IPS-NIHi7 (cell line): ENCODE data around the gene HPD.

ENCODE experiments used
- DNase-seq: peaks from one replicate; pipeline ENCODE4 v3.0.0; 2012; ENCODE audit warnings: mixed read lengths; ENCODE audit errors: extremely low spot score

HPD gene

DNA sequence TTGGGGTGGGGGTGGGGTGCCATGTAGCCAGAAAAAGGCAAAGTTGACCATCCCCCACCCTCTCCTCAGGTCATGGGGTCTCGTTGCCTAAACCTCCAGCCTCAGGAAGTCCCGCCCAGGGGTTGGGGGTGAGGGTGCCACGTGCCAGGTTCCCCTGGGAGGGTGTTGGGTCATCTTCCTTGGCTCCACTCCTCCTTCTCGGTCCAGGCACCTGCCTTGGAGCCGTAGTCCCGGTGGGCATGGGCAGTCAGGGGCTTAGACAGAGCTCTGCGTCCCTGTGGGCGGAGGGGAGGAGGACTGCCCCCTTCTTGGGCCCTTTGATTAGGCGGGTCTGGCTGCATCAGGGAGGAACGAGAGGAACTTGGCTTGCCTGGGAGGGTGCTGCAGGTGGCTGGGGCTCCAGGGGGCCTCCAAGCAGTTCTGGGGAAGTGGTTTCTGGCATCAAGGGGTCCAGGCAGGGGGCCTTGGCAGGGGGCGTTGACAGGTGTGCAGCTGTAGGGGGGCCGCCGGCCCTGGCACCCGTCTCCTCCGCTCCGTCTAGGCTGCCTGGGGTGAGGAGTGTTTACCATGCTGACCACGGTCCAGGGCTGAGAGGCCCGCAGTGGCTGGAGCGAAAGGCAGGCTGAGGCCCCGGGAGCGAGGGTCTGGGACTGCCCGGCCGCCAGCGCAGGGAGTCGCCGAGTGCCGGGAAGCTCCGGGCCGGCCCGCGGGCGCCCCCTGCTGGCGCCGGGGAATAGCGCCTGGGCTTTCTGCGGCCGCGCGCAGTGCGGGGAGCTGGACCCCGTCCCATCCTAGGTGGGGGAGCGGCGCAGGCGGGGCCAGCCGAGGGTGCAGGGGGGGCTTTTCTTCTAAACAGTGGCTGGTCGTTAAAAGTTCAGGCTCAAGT, 47.0 kb downstream of the HPD start:
- peak; percentile 88 for DNase-seq

- DNase-seq: no peak
Observed at GRCh38 chr12:121810833-121811433, 47.7 kb downstream of the HPD start.

DNA sequence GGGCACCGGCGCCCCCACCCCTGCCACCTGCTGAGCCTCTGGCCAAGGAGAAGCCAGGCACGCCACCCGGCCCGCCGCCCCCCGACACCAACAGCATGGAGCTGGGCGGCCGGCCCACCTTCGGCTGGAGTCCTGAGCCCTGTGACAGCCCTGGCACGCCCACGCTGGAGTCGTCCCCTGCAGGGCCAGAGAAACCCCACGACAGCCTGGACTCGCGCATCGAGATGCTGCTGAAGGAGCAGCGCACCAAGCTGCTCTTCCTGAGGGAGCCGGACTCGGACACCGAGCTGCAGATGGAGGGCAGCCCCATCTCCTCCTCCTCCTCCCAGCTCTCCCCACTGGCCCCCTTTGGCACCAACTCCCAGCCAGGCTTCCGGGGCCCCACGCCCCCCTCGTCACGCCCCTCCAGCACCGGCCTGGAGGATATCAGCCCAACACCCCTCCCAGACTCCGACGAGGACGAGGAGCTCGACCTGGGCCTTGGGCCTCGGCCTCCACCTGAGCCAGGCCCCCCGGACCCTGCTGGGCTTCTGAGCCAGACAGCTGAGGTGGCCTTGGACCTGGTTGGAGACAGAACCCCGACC, 48.3 kb downstream of the HPD start:
- no peak for DNase-seq

- no peak for DNase-seq
Observed at GRCh38 chr12:121809712-121810116, 48.9 kb downstream of the HPD start.

DNA sequence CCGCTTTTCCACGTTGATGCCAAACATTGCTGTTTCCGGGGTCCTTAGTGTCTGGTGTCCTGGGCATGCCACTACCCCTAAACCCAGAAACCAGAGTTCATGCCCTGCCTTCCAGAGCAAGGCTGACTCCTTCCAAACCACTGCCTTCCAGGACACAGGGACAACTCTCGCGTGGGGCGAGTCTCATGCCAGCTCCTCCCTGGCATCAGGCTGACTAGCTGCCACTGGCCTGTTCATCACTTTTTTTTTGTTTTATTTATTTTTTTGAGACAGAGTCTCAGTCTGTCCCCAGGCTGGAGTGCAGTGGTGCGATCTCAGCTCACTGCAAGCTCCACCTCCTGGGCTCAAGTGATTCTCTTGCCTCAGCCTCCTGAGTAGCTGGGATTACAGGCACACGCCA, 50.0 kb downstream of the HPD start:
- DNase-seq: no peak

GRCh38 chr12:121807642-121808347, 50.9 kb downstream of the HPD start:
- no peak for DNase-seq

DNA sequence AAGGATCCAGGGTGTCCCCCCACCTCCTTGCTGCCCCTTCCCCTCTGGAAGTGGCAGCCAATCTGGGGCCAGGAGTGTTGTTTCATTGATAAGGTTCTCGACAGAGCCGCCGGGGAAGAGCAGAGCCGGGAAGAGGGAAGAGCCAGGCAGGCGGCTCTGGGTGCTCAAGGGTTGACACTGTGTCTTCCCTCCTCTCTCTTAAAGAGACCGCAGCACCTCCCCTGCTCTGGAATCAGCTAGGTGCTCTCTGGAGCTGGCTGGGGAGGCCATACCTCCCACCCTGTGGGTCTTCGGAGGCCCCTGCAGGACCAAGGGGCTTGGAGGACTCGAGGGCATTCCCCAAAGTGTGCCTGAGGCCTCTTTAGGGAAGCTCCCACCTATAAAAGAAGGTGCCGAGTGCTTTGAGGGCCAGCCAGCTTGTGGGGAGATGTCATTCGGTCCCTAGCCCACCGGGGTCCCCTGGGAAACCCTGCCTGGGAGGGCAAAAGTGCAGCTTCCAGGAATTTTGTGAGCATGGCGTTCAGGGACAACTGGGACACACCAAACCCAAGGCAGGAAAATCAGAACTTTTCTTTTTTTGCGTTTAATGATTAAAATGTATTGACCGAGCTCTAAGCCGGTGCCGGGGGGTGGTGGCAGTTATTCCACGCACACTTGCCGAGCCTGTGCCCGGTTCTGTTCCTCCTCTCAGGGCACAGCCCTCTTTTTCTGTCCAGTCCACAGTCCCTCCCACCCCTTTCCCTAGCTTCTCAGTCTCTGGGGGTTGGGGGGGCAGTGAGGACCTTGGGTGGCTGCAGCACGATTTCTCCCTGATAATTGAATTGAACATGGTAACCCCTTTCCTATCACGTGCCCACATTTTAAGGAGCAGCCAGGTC, 51.9 kb downstream of the HPD start:
- DNase-seq: no peak

GRCh38 chr12:121806009-121806545, 52.6 kb downstream of the HPD start:
- no peak for DNase-seq

DNA sequence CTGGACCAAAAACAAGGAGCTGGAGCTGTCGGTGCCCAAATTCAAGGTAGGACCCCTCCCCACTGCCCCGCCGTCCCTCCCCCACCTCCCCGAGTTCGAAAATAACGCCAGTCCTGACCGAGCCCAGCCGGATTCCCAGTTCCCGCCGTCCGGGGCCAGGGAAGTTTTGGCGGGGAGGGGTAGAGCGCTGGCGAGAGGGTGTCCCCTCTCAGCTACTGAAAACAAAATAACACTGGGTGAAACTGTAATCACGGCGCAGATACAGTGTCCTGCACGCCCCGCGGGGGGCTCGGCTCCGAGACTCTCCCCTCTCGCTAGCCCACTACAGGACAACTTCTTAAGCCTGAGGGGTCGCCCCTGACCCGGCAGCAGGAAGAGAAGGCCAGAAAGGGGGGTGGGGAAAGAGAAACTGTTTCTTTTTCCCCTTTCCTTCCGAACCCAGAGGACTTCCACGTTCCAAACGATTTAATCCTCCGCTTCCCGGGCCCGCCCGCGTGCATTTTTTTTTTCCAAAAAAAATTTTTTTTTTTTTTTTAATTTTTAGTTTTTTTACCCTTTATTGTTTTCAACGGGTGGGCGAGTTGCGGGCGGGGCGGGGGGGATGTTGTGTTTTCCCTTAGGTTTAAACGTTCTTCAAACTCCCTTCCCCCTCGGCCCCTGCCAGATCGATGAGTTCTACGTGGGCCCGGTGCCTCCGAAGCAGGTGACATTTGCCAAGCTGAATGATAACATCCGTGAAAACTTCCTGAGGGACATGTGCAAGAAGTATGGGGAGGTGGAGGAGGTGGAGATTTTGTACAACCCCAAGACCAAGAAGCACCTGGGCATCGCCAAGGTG, 53.3 kb downstream of the HPD start:
- no peak for DNase-seq

- no peak for DNase-seq
Observed at GRCh38 chr12:121804417-121805111, 54.1 kb downstream of the HPD start.

DNA sequence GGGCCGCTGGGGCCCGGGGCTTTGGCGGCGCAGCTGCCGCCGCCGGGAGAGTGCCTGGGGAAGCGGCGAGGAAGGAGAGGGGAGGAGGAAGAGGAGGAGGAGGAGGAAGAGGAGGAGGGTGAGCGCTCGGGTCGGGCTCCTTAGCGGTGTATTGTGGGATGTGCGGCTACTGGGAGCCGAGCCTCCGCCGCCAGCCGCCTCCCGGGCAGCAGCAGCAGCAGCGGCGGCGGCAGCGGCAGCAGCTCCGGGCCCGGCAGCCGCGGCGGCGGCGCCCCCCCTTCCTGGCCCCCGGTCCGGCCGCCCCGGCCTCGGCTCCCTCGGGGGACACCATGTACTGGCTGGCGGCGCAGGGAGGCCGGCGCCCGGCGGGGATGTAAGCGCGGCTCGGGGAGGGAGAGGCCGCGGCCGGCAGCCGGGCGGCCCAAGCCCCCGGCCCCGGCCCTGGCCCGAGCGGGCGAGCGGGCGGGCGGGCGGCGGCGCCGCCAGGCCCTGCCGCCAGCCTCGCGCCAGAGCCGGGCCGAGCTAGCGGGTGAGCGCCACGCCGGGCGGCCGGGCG, 54.7 kb downstream of the HPD start, which contains the start of gene SETD1B:
Gene SETD1B (plus strand): TSS at position 149 of the 556 bp plus-strand sequence. CDS start 729 bp downstream, outside the sequence.
- no peak for DNase-seq

- DNase-seq: peak; percentile 77
Observed at GRCh38 chr12:121802843-121803698, 55.6 kb downstream of the HPD start.

GRCh38 chr12:121802485-121802842, 56.2 kb downstream of the HPD start:
- DNase-seq: no peak

DNA sequence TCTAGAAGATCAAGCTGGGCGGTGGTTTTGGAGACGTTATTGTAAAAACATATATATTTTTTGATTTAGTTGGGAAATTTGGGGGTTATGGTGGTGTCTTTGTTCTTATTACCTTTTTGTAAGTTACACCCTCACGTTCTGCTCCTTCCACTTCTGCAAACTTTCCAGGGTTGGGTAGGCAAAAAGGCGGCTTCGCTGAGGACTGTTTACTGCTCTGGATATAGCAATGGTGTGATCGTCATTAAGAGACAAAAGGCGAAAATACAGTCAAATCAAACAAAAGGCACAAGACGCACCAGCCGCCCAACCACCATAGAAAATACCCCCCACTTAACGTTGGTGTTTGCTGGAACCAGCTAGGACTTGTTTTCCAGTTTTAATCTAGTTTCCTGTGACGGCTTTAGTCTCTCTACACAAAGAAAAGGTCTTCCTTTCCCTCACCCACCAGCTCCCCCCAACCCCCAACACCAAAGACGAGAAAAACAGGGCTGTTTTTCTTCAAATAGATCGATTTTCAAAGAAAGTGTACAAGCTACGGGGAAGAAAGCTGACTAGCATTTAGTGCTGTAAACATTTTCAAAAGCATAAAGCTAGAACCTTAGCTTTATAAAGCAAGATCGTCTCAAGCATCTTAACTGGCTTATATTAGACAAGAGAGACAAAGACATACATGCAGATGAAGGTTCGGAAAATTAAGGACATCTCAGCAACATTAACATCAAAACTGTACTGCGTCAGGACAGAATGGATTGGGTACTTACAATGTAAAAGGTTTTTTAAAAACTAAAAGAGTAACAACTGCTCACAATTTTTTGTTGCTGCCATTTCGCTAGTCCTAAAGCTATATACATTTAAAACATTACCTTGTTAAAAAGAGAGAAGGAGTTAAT, 56.8 kb downstream of the HPD start:
- no peak for DNase-seq

DNA sequence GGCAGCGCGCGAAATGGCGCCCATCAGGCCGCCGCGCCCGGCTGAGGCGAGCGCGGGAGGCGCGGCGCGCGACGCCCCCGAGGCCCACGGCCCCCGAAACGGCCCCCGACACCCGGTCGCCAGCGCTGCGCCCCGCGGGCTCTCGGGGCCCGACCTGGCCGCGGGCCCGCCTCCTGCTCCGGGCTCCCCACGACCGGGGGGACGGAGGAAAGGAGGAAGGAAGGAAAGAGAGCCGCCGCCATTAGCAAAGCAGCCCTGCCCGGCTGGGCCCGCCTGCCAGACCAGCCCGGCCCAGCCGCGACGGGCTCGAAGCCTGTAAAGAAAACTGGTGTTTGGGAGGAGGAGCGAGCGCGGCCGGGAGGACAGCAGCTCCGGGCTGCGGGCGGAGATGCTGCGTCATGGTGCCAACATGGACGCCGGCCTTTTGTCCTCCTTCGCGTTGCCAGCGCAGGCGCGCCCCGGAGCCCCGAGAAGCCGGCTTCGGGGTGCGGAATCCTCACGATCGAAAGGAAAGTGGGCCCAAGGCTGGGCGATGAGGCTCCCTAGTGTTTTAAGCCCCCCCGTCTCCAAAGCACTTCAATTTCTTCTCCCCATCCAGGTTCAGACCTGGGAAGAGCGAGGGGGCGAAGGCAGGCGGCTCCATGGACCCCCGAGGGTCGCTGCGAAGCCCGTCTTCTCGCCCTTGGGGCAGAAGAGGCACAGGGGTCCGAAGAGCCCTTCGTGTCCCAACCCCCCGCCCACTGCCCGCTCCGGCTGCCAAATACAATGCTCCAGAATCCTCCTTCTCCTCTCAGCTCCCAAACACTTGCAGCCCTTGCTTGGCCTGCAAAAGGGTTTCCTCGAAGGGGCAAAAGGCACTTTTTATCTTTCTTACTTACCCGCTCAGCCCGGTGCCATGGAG, 57.7 kb downstream of the HPD start:
- no peak for DNase-seq
